Lung (tissue), 12 donors: ENCODE data around the gene PLA2G6. TPM values are rescaled to one million over a fixed set of nuclear protein-coding genes. Genes with fewer than 3 reads are reported as not detected.

Experiments used
- ATAC-seq: fragments of 200-7000 bp; cut with Tn5 transposase; one replicate; pipeline ENCODE4 v1.9.1; 2020; ENCODE audit warnings: moderate number of reproducible peaks; ENCODE audit not compliant: insufficient read depth, low FRiP score
- DNase-seq, 3 donors: peaks; one replicate each; pipeline ENCODE4 v3.0.0-alpha.2; 2013 to 2017
- H3K27ac ChIP-seq, 2 donors: one replicate each; pipeline ENCODE4 v1.5.1; 2013; ENCODE audit warnings: mild to moderate bottlenecking in 2 of 2, moderate library complexity in 2 of 2, control low read depth in 1 of 2, inconsistent platforms in 1 of 2, low read depth in 1 of 2, low read length in 1 of 2
- H3K27me3 ChIP-seq, 3 donors: one replicate each; pipeline ENCODE4 v1.5.1; 2013; ENCODE audit warnings: low read length in 2 of 3; ENCODE audit not compliant: control insufficient read depth in 3 of 3, insufficient read depth in 3 of 3
- H3K36me3 ChIP-seq, 4 donors: one replicate each; pipeline ENCODE4 v1.5.1; 2013; ENCODE audit warnings: low read length in 4 of 4, mild to moderate bottlenecking in 1 of 4, moderate library complexity in 1 of 4; ENCODE audit not compliant: control insufficient read depth in 4 of 4, insufficient read depth in 4 of 4
- H3K4me1 ChIP-seq, 5 donors: one replicate each; pipeline ENCODE4 v1.5.1; 2013; ENCODE audit warnings: low read length in 5 of 5, mild to moderate bottlenecking in 2 of 5, moderate library complexity in 1 of 5; ENCODE audit not compliant: control insufficient read depth in 5 of 5, insufficient read depth in 5 of 5
- H3K4me3 ChIP-seq: one replicate; pipeline ENCODE4 v1.5.1; 2013; ENCODE audit warnings: mild to moderate bottlenecking, control low read depth, moderate library complexity
- H3K9ac ChIP-seq, 2 donors: one replicate each; pipeline ENCODE4 v1.5.1; 2013; ENCODE audit warnings: low read length in 2 of 2, control low read depth in 1 of 2; ENCODE audit not compliant: insufficient read depth in 1 of 2
- H3K9me3 ChIP-seq, 4 donors: one replicate each; pipeline ENCODE4 v1.5.1; 2013; ENCODE audit warnings: low read length in 3 of 4, mild to moderate bottlenecking in 1 of 4, moderate library complexity in 1 of 4; ENCODE audit not compliant: control insufficient read depth in 4 of 4, insufficient read depth in 3 of 4
- CTCF ChIP-seq: IDR thresholded peaks from 2 replicates; pipeline ENCODE4 v1.5.1; 2012; ENCODE audit warnings: mild to moderate bottlenecking; ENCODE audit errors: control extremely low read depth, extremely low read depth
- WGBS, 2 donors: extraction: QIAGEN DNeasy Blood & Tissue Kit; methylation state at CpG; one replicate each; pipeline ENCODE4 v1.1.7; 2013; 5-methylcytosine and 5-hydroxymethylcytosine counted together
- polyA plus RNA-seq, 2 donors: library from polyadenylated mRNA; stranded (reverse); fragments of 200-250 nt; gene quantifications; one replicate each; pipeline ENCODE4 v1.2.1, GENCODE V29; 2013
- total RNA-seq, 2 donors: library from RNA; depleted of rRNA in 1 of 2; stranded (reverse); fragments of >200 nt in 1 of 2; gene quantifications; one replicate each; pipeline ENCODE4 v1.2.1, GENCODE V29; 2014 to 2021
- donor health status: control.
- donor health status: control.
- donor health status: Bipolar disorder and iron deficiency.
- donor health status: healthy.
- donor health status: DM: yes; HTN: yes; CAD: no.

PLA2G6 gene
- total and polyA plus RNA-seq, 4 donors = 11.9 to 73.5 (median 37.3) TPM

GRCh38 chr22:38086942-38087341, 94.7 kb downstream of the PLA2G6 start:
- Histone ChIP-seq H3K4me1 (peaks cover 0 to 6% (median 0%) of the 10 kb centered on the region in 5 donors), H3K27ac (no peak overlapping the region), H3K9ac (no peak overlapping the region), H3K27me3 (peaks cover 0 to 16% (median 15%) of the 10 kb centered on the region in 3 donors), H3K9me3 (no peaks in the 10 kb centered on the region), H3K4me3 (no peak overlapping the region), H3K36me3 (no peaks in the 10 kb centered on the region)
- no peak for TF ChIP-seq CTCF
- 92 to 94% methylated on average over 13 of the region's 13 CpGs for WGBS, 2 donors
- ATAC-seq = no peak
- no peak for DNase-seq

- H3K27me3 ChIP-seq = peaks cover 0 to 21% (median 19%) of the 10 kb centered on the region in 3 donors
- H3K9ac ChIP-seq = no peak overlapping the region
- no peaks in the 10 kb centered on the region for H3K36me3 ChIP-seq
- no peak overlapping the region for H3K4me3 ChIP-seq
- ATAC-seq (no peak), DNase-seq (no peak)
- no peak for TF ChIP-seq CTCF
- H3K27ac ChIP-seq = no peak overlapping the region
- 90 to 95% methylated on average over 19 to 25 of the region's 25 CpGs for WGBS, 2 donors
- no peaks in the 10 kb centered on the region for H3K9me3 ChIP-seq
- peaks cover 0 to 10% (median 0%) of the 10 kb centered on the region in 5 donors for H3K4me1 ChIP-seq
Measured at GRCh38 chr22:38086001-38086845, 95.4 kb downstream of the PLA2G6 start.

GRCh38 chr22:38085501-38085900, 96.1 kb downstream of the PLA2G6 start:
- DNase-seq (no peak), ATAC-seq (no peak)
- Histone ChIP-seq H3K36me3 (no peaks in the 10 kb centered on the region), H3K4me1 (peaks cover 0 to 17% (median 0%) of the 10 kb centered on the region in 5 donors), H3K9ac (no peak overlapping the region), H3K27ac (no peak overlapping the region), H3K4me3 (no peak overlapping the region), H3K27me3 (peaks cover 0 to 20% (median 18%) of the 10 kb centered on the region in 3 donors), H3K9me3 (peaks cover 0 to 4% (median 0%) of the 10 kb centered on the region in 4 donors)
- WGBS, 2 donors = 78 to 94% methylated on average over 4 to 5 of the region's 5 CpGs
- no peak for TF ChIP-seq CTCF
